Femur (tissue), 1 donor: ENCODE data around the gene APAF1.

Experiments used
- DNase-seq: peaks from one replicate; pipeline ENCODE4 v3.0.0-alpha.2; 2017

APAF1 gene

DNA sequence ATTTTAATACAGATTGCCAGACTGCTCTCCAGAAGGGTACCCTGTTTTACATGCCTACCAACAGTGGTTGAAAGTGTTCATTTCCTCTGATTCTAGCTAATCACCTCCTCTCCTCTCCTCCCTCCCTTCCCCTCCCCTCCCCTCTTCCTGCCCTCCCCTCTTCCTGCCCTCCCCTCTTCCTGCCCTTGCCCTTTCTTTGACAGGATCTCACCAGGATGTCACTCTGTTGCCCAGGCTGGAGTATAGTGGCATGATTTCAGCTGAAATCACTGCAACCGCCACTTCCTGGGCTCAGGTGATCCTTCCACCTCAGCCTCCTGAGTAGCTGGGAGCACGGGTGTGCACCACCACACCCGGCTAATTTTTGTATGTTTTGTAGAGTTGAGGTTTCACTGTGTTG lies 24.7 kb downstream of the APAF1 start:
- DNase-seq: no peak

- no peak for DNase-seq
Measured at GRCh38 chr12:98671459-98671858, 26.4 kb downstream of the APAF1 start.

DNA sequence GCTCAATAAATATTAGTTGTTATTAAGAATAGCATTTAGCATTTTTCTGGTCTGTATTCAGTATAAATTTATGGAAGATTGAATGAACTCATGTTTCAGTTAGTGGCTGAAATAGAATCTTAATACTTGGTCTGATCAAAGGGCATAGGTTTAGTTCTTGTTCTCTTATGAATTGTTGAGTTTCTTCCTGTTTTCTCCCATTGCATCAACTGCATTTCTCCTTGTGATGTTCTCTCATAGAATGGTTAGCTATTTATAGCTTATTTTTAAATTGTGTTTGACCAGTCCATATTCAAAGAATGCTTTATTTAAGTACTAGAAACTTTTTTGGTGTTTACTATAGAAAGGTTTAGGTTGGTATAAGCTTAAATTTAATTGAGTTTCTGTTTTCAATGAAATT lies 29.8 kb downstream of the APAF1 start:
- no peak for DNase-seq

- no peak for DNase-seq
Measured at GRCh38 chr12:98678236-98678945, 33.3 kb downstream of the APAF1 start.

GRCh38 chr12:98678946-98679610 lies 34.0 kb downstream of the APAF1 start:
- no peak for DNase-seq

- DNase-seq: no peak
Measured at GRCh38 chr12:98679611-98680005, 34.5 kb downstream of the APAF1 start.

DNA sequence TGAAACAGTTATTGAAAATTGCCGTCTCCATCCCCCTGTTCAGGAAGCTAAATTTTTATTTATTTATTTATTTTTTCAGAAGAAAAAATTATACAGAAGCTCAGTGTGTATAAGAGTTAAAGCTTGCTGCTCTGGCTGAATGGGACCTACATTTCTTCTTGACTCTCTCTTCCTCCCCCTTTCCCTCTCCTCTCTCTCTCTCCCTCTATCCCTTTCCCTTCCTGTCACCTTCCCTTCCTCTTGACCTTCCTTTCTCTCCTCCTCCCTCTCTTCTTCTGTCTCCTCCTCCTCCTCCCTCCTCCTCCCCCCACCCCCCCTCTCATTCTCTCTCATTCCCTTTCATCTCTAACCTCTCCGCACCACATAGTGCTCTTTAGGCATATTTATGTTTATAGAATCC lies 39.1 kb downstream of the APAF1 start:
- no peak for DNase-seq

- no peak for DNase-seq
Measured at GRCh38 chr12:98686603-98687002, 41.5 kb downstream of the APAF1 start.

GRCh38 chr12:98691351-98691750 lies 46.3 kb downstream of the APAF1 start:
- DNase-seq: no peak

GRCh38 chr12:98696036-98696646 lies 51.1 kb downstream of the APAF1 start:
- no peak for DNase-seq

GRCh38 chr12:98697209-98697608 lies 52.1 kb downstream of the APAF1 start:
- DNase-seq: no peak

DNA sequence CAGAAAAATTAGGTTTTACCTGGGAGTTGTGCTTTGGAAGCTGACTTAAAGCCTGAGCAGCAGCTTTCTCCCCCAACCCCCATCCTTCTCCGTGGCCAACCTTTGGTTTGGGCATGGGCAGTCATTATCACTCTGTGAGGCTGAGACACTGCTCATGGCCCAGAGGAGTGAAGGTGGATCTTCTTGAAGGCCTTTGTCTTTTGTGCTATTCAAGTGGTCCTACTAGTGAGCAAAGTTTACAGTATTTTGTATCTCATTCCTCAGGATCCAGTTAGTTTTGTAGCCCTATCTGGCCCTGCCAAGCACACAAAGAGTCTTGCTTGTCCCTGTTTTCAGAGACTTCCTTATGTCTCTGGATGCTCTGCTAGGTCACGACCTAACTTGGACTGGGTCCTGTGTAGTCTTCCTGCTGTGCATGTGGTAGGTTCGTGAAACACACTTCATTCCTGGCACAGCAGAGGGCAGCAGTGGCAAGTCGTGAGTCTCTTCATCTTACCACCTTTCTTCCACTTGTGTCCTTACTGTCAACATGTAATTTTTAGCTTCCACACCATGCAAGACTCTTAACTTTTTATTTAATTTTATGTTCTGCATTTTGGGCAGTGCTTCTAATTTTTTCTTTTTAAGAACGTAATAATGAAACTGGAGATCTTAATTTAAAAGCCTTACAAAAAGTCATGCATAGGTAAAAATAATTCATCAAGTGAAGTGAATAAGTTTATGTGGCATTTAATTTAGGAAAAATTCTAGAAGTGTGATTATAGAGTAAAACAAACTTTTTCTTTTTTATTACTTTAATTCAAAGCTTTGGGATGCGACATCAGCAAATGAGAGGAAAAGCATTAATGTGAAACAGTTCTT lies 53.7 kb downstream of the APAF1 start:
- peak; percentile 40 for DNase-seq

DNA sequence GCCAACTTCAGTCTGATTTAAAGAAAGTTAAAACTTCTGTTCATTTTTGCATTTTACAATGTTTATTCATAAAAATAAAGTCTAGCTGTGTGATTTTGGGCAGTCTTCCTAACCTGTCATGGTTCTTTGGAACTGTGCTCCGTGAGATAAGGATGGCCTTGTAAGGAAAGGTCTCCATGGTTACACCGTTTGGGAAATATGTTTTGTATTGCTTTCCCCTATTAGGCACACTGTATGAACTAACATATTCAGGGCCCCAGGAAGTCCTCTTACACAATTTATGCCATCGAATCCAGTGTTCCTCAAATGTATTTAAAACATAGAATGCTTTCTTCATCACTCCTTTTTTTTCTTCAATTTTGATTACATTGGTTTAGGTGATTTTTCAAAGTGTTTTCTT lies 54.5 kb downstream of the APAF1 start:
- no peak for DNase-seq

DNA sequence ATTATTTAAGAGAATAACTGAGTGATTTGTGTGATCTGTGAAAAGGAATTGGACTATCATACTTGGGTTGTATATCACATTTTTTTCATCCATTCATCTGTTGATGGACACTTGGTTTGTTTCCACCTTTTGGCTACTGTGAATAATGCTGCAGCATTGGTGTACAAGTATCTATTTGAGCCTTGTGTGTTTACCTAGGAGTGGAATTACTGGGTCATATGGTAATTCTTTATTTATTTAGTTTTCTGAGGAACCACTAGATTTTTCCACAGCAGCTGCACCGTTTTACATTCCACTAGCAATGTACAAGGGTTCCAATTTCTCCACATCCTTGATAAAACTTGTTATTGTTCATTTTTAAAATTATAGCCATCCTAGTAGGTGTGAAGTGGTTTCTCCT lies 56.1 kb downstream of the APAF1 start:
- no peak for DNase-seq

DNA sequence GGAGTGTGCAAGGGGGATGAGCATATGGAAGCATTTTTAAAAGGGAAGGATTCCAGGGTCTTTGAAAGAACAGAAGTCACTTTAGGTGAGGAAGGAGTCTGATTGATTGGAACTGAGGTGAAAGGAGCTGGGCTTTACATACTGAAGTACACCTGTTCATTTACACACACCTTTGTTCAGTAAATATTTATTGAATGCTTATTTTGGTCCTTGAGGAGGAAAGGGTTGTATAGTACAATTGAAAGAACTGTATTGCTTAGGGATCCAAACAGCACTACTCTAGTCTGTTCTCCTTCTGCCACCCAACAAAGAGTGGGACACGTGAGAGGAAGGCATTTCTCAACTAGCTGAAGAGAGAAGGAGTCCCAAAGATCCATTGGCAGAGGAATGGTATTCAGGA lies 63.9 kb downstream of the APAF1 start:
- DNase-seq: no peak

GRCh38 chr12:98714426-98714825 lies 69.3 kb downstream of the APAF1 start:
- no peak for DNase-seq

DNA sequence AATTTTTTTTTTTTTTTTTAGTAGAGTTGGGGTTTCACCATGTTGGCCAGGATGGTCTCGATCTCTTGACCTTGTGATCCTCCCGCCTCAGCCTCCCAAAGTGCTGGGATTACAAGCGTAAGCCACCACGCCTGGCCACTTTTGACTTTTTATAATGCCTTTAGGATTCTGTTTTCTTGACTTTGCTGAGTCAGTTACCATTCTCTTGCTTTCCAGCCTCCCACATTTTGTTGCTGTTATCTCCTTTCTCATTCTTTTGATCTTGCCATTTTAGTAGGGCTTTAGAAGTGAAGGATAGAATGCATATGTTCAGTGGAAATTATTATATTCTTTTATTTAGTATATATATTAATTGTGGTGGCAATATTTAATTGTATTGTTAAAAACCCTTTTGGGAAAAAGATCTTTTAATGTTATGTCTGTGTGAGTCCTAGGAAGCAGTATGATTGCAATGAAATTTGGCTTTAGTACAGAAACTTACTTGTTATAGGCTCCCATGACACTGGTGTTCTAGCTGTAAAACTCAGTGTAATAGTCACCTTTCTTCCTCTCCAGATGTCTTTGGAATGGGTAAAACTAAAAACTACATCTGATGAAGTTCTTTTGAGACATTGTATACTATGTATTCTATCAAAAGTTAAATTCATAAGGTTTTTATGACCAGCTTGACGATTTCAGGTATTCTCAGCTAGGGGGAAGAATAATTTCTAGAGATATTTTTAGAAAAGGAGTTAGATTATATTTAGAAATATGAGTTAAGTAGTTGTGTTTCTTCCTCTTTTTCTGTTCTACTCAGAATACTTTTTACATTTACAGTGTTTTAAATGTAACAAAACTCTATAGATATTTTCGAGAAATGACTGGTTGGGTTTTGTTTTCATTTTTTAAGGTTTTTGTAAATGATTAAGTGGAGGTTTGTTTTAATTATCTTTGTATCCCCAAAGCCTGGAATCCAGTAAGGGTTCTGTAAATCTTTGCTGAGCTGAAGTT lies 74.7 kb downstream of the APAF1 start:
- DNase-seq: no peak

GRCh38 chr12:98721204-98721702 lies 76.2 kb downstream of the APAF1 start:
- DNase-seq: no peak

GRCh38 chr12:98724384-98725155 lies 79.5 kb downstream of the APAF1 start:
- no peak for DNase-seq

DNA sequence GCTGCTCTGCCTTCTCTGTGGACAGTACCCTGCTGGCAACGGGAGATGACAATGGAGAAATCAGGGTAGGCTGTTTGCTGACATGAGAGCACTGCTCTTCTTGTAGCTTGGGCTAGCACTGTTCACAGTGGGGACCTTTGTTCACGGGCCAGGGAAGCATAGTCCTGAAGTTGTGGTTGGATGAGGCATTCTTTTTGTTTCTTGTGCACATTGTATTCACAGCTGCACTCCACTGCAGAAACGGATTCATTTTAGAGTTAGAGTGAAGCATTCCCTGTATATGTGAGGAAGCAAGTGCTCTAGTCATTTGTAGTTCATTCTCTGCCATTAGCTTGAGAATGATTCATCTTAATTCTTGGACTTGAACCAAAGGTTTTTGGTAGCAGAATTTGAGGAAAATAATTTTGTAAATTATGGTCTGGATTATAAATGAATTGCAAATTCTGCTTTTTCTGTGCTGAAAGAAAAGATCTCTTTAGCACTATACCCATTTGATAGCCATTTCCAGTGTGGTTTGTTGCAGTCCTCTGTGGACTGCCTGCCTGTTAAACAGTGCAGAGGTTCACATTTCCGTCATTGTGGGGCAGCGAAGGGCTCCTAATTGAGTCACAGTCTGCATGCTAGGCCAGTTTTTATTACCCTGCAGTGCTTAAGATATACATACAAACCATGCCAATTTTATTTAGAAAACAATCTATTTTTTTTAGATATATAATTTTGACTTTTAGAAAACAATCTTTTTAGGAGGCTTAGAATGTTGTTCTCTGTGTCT lies 80.6 kb downstream of the APAF1 start:
- DNase-seq: peak; percentile 53
